ENCODE measurements around the gene RIN1. TPM values are rescaled to one million over a fixed set of nuclear protein-coding genes. Genes with fewer than 3 reads are reported as not detected.

RIN1 gene
- total and polyA plus RNA-seq, 2 donors (not counting 3 experiments of a cell fraction or from before 2014, with no cell fraction given) = 4.4 to 10.2 TPM

DNA sequence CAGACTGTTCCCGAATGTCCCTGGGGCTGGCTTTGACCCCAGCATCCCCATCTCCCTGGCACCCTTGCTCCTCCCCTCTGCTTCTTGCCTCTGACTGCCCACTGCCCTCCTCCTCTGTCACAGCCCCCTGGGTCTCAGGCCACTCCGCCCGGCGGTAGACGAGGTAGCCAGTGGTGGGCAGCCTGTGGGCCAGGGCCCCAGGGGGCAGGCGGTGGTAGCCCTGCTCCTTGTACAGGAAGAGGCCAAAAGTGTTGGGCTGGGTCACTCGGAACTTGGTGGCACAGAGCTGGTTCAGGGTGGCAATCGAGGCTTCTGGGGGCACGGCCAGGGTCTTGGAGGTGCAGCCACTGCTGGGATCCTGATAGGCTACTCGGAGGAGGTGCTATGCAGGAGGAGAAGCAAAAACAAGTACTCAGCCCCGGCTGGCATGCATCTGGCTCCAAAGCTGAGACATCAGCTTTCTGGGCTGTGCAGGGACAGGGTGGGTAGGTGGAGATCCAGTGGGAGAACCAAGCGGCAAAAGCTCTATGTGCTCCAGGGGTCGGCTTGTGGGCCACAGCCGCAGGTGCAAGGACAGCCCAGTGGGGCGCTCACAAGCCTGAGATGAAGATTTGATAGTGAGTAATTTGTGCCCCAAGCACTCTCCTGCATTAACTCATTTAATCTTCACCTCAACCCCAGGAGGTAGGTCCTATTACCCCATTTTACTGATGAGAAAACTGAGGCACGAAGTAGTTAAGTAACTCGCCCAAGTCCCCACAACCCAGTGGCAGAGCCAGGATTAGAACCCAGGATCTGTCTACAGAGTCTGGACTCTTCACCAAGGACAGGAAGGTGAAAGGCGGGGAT lies 3.6 kb downstream of the RIN1 start:
- Histone ChIP-seq H3K4me1 (ENCODE audit: control insufficient read depth, extremely low read depth, insufficient read depth, low read length) (peaks cover 25% of the 10 kb centered on the region), H3K9me3 (replicated peaks; ENCODE audit: control insufficient read depth, insufficient read depth, low read length) (no peaks in the 10 kb centered on the region), H3K4me3 (replicated peaks in 1 of 3; ENCODE audit: insufficient read depth in 1 of 3, low read depth in 1 of 3, low read length in 3 of 3) (no peak overlapping the region), H3K27me3 (ENCODE audit: control insufficient read depth in 2 of 2, insufficient read depth in 2 of 2, low read length in 2 of 2) (no peaks in the 10 kb centered on the region), H3K9me1 (replicated peaks; ENCODE audit: control insufficient read depth, extremely low read depth, insufficient read depth, low read length) (no peaks in the 10 kb centered on the region), H4K20me1 (replicated peaks; ENCODE audit: control insufficient read depth, extremely low read depth, insufficient read depth, low read length) (no peaks in the 10 kb centered on the region), H3K9ac (replicated peaks; ENCODE audit: extremely low read depth, insufficient read depth, low read length) (no peak overlapping the region), H3K36me3 (ENCODE audit: control insufficient read depth in 2 of 2, extremely low read depth in 1 of 2, insufficient read depth in 2 of 2, low read length in 2 of 2) (peaks cover 0 to 2% of the 10 kb centered on the region in 2 experiments), H3K4me2 (ENCODE audit: insufficient read depth, low read length) (no peak overlapping the region), H2AFZ (ENCODE audit: low read depth, low read length) (no peak overlapping the region), H3K27ac (ENCODE audit: insufficient read depth, low read depth, low read length) (no peak overlapping the region), H3K79me2 (ENCODE audit: control insufficient read depth, insufficient read depth, low read length) (no peaks in the 10 kb centered on the region)
- intact Hi-C loops (cut with micrococcal nuclease) = no loop called here
- TF ChIP-seq, protein P1, sequence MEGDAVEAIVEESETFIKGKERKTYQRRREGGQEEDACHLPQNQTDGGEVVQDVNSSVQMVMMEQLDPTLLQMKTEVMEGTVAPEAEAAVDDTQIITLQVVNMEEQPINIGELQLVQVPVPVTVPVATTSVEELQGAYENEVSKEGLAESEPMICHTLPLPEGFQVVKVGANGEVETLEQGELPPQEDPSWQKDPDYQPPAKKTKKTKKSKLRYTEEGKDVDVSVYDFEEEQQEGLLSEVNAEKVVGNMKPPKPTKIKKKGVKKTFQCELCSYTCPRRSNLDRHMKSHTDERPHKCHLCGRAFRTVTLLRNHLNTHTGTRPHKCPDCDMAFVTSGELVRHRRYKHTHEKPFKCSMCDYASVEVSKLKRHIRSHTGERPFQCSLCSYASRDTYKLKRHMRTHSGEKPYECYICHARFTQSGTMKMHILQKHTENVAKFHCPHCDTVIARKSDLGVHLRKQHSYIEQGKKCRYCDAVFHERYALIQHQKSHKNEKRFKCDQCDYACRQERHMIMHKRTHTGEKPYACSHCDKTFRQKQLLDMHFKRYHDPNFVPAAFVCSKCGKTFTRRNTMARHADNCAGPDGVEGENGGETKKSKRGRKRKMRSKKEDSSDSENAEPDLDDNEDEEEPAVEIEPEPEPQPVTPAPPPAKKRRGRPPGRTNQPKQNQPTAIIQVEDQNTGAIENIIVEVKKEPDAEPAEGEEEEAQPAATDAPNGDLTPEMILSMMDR (IDR thresholded peaks at IDR 0.05; ENCODE audit: extremely low read depth in 1 of 2, insufficient read depth in 1 of 2, low read depth in 1 of 2, low read length in 2 of 2) = no peak
- TF ChIP-seq FOS (IDR thresholded peaks at IDR 0.05; ENCODE audit: borderline replicate concordance, insufficient read depth, low read length) (no peak), POLR2AphosphoS5 (IDR thresholded peaks at IDR 0.05; ENCODE audit: insufficient read depth, low read depth, low read length) (no peak), EZH2 (IDR thresholded peaks at IDR 0.05; ENCODE audit: borderline replicate concordance, low read depth, low read length, severe bottlenecking) (no peak)
- FAIRE-seq (no peak), DNase-seq (ENCODE audit: low read depth, low spot score) (no peak)
- ChIA-PET CTCF (interaction anchor here (8.7 kb wide), 1 partner anchor 19 kb away, joined by 225 read pairs; the partner anchor contains the start of gene CD248), POLR2A (no interaction called here)
- dilution Hi-C loops (cut with MboI; ENCODE audit: extremely low pct_ligation_motif_present, low sequenced_read_pairs) = no loop called here
- BruUV-seq (replicated peaks) = no TSS peak

Data from endothelial cell of umbilical vein (primary cell).